SH-SY5Y (cell line): ENCODE data around the gene CNTNAP4.

Source experiments
- GATA2 ChIP-seq: IDR thresholded peaks from 2 replicates; pipeline ENCODE4 v1.6.1; 2011; ENCODE audit warnings: mild to moderate bottlenecking, low read depth, low read length
- GATA3 ChIP-seq: IDR thresholded peaks from 2 replicates; pipeline ENCODE4 v1.6.1; 2011; ENCODE audit warnings: low read depth, mild to moderate bottlenecking, low read length, moderate library complexity

DNA sequence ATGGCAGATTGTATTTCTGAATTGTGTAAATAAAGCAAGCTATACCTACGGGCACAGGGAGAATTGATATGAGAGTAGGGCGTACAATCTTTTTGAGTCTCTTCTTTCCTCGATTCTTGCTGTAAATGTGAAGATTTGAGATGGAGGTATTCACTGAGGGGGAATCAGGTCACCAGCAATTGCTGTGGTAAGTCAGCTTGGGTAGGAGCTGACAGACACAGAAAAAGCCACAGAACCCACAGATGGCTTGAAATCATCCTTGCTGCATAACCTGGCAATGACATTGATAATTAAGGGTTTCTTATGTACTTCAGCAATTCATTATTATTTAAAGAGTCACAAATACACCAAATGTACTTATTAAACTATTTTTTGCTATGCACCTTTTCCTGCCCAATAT is 164.2 kb downstream of the CNTNAP4 start:
- no peak for TF ChIP-seq GATA3
- no peak for TF ChIP-seq GATA2
